Common myeloid progenitor, CD34-positive (primary cell): ENCODE data around the gene PLEKHG3.

Experiments used
- CTCF ChIA-PET: fragments of 350-600 bp; sonication (Branson Sonifier 250); formaldehyde crosslinking; loops from one replicate; lab custom pipeline; 2021; ENCODE audit warnings: antibody characterized with exemption; lab: Charles Lee
- POLR2A ChIA-PET: fragments of 350-600 bp; sonication (Branson Sonifier 250); formaldehyde crosslinking; loops from one replicate; lab custom pipeline; 2021; ENCODE audit warnings: antibody characterized with exemption; lab: Charles Lee
- DNase-seq, 3 donors: peaks; one replicate each; pipeline versions ENCODE4 v3.0.0 to v3.0.0-alpha.2; 2013
- H3K27ac ChIP-seq, 2 experiments: 1 replicate in 1 of 2; 2 replicates in 1 of 2; pipeline ENCODE4 v1.7.0; 2013; ENCODE audit warnings: inconsistent platforms in 2 of 2, low read length in 2 of 2, mild to moderate bottlenecking in 2 of 2, low read depth in 1 of 2, moderate library complexity in 1 of 2; ENCODE audit not compliant: severe bottlenecking in 2 of 2, insufficient read depth in 1 of 2, poor library complexity in 1 of 2
- H3K27me3 ChIP-seq, 5 experiments: replicated peaks in 2 of 5; 1 replicate in 3 of 5; 2 replicates in 2 of 5; pipeline versions ENCODE4 v1.6.1 to v1.7.0; 2013; ENCODE audit warnings: low read length in 4 of 5, mild to moderate bottlenecking in 2 of 5, moderate library complexity in 2 of 5, inconsistent platforms in 1 of 5; ENCODE audit not compliant: insufficient read depth in 5 of 5, control insufficient read depth in 4 of 5
- H3K36me3 ChIP-seq, 4 experiments: 1 replicate in 2 of 4; 2 replicates in 2 of 4; pipeline versions ENCODE4 v1.6.1 to v1.7.0; 2013; ENCODE audit warnings: low read length in 3 of 4, control low read depth in 1 of 4, mild to moderate bottlenecking in 1 of 4; ENCODE audit not compliant: control insufficient read depth in 4 of 4, insufficient read depth in 4 of 4
- H3K4me1 ChIP-seq, 4 experiments: 1 replicate in 3 of 4; 2 replicates in 1 of 4; pipeline versions ENCODE4 v1.6.1 to v1.7.1; 2013; ENCODE audit warnings: low read length in 3 of 4, mild to moderate bottlenecking in 3 of 4, control low read depth in 1 of 4, inconsistent platforms in 1 of 4, moderate library complexity in 1 of 4; ENCODE audit not compliant: control insufficient read depth in 4 of 4, insufficient read depth in 4 of 4; ENCODE audit errors: control extremely low read depth in 1 of 4
- H3K4me3 ChIP-seq, 7 experiments: 1 replicate in 4 of 7; 2 replicates in 3 of 7; pipeline versions ENCODE4 v1.5.1 to v1.7.0; 2013; ENCODE audit warnings: mild to moderate bottlenecking in 7 of 7, low read length in 6 of 7, moderate library complexity in 6 of 7, inconsistent platforms in 2 of 7, low read depth in 2 of 7, control low read depth in 1 of 7; ENCODE audit not compliant: insufficient read depth in 4 of 7, control insufficient read depth in 1 of 7; ENCODE audit errors: extremely low read depth in 1 of 7
- H3K9me3 ChIP-seq, 5 experiments: 1 replicate in 4 of 5; 2 replicates in 1 of 5; pipeline versions ENCODE4 v1.6.1 to v1.7.1; 2013; ENCODE audit warnings: low read length in 4 of 5, mild to moderate bottlenecking in 2 of 5, inconsistent platforms in 1 of 5, low read depth in 1 of 5, moderate library complexity in 1 of 5; ENCODE audit not compliant: control insufficient read depth in 4 of 5, insufficient read depth in 2 of 5; ENCODE audit errors: control extremely low read depth in 1 of 5
- WGBS: methylation state at CpG from one replicate; pipeline ENCODE4 v1.1.5; 2013; ENCODE audit not compliant: insufficient coverage; 5-methylcytosine and 5-hydroxymethylcytosine counted together

PLEKHG3 gene

GRCh38 chr14:64721899-64722298, 17.7 kb downstream of the PLEKHG3 start:
- Histone ChIP-seq H3K36me3 (peaks cover 0 to 6% (median 0%) of the 10 kb centered on the region in 4 experiments), H3K27ac (no peak overlapping the region), H3K27me3 (no peaks in the 10 kb centered on the region), H3K9me3 (no peaks in the 10 kb centered on the region), H3K4me1 (peaks cover 2 to 81% (median 11%) of the 10 kb centered on the region in 4 experiments), H3K4me3 (no peak overlapping the region)
- DNase-seq, result no peak
- ChIA-PET CTCF (interaction anchor here (2.0 kb wide), 1 partner anchor 10 kb away, joined by 7 read pairs; no protein-coding TSS in a partner anchor), POLR2A (no interaction called here)
- 97% methylated on average over 5 of the region's 9 CpGs for WGBS

GRCh38 chr14:64722842-64723447, 18.7 kb downstream of the PLEKHG3 start:
- Histone ChIP-seq H3K27ac (no peak overlapping the region), H3K4me3 (peak overlapping the region in 1 of 7 experiments; percentile 7), H3K27me3 (no peaks in the 10 kb centered on the region), H3K36me3 (peaks cover 0 to 12% (median 0%) of the 10 kb centered on the region in 4 experiments), H3K9me3 (no peaks in the 10 kb centered on the region), H3K4me1 (peaks cover 0 to 70% (median 6%) of the 10 kb centered on the region in 4 experiments)
- ChIA-PET CTCF (interaction anchor here (1.3 to 2.0 kb wide), 2 partner anchors 9 to 24 kb away, joined by 4 to 7 read pairs; no protein-coding TSS in a partner anchor), POLR2A (interaction anchor here (0.7 kb wide), 1 partner anchor 431 kb away, joined by 3 read pairs; no protein-coding TSS in a partner anchor)
- no peak for DNase-seq
- WGBS, result 100% methylated on average over 3 of the region's 5 CpGs

- DNase-seq, result no peak
- Histone ChIP-seq H3K36me3 (peaks cover 0 to 22% (median 0%) of the 10 kb centered on the region in 4 experiments), H3K9me3 (no peaks in the 10 kb centered on the region), H3K27me3 (no peaks in the 10 kb centered on the region), H3K4me1 (peaks cover 0 to 66% (median 5%) of the 10 kb centered on the region in 4 experiments), H3K4me3 (no peak overlapping the region), H3K27ac (no peak overlapping the region)
- WGBS, result 94% methylated on average over 10 of the region's 15 CpGs
- ChIA-PET POLR2A (interaction anchor here (0.7 kb wide), 1 partner anchor 430 kb away, joined by 3 read pairs; no protein-coding TSS in a partner anchor), CTCF (interaction anchor here (0.8 to 2.0 kb wide), 5 partner anchors 8 to 56 kb away, joined by 3 to 7 read pairs (median 4); no protein-coding TSS in a partner anchor)
Observed at GRCh38 chr14:64723691-64724577, 19.7 kb downstream of the PLEKHG3 start.

GRCh38 chr14:64724578-64724930, 20.3 kb downstream of the PLEKHG3 start:
- peaks cover 0 to 68% (median 5%) of the 10 kb centered on the region in 4 experiments for H3K4me1 ChIP-seq
- H3K36me3 ChIP-seq, result peaks cover 0 to 25% (median 0%) of the 10 kb centered on the region in 4 experiments
- CTCF ChIA-PET, result interaction anchor here (0.6 to 1.5 kb wide), 3 partner anchors 9 to 37 kb away, joined by 3 read pairs; no protein-coding TSS in a partner anchor
- H3K9me3 ChIP-seq, result no peaks in the 10 kb centered on the region
- no peak overlapping the region for H3K27ac ChIP-seq
- H3K4me3 ChIP-seq, result no peak overlapping the region
- DNase-seq, result no peak
- POLR2A ChIA-PET, result no interaction called here
- H3K27me3 ChIP-seq, result no peaks in the 10 kb centered on the region
- 100% methylated on average over 1 of the region's 1 CpG for WGBS

GRCh38 chr14:64725261-64725815, 21.1 kb downstream of the PLEKHG3 start:
- Histone ChIP-seq H3K4me3 (no peak overlapping the region), H3K4me1 (peaks cover 0 to 67% (median 5%) of the 10 kb centered on the region in 4 experiments), H3K36me3 (peaks cover 0 to 29% (median 0%) of the 10 kb centered on the region in 4 experiments), H3K27ac (no peak overlapping the region), H3K9me3 (no peaks in the 10 kb centered on the region), H3K27me3 (no peaks in the 10 kb centered on the region)
- CTCF ChIA-PET, result interaction anchor here (0.6 to 1.8 kb wide), 8 partner anchors 10 to 167 kb away, joined by 3 to 6 read pairs (median 3); no protein-coding TSS in a partner anchor
- 96% methylated on average over 2 of the region's 3 CpGs for WGBS
- POLR2A ChIA-PET, result no interaction called here
- DNase-seq, result no peak

GRCh38 chr14:64725879-64726584, 21.8 kb downstream of the PLEKHG3 start:
- POLR2A ChIA-PET, result no interaction called here
- Histone ChIP-seq H3K27me3 (no peaks in the 10 kb centered on the region), H3K36me3 (peaks cover 0 to 36% (median 0%) of the 10 kb centered on the region in 4 experiments), H3K4me1 (peaks cover 0 to 60% (median 5%) of the 10 kb centered on the region in 4 experiments), H3K9me3 (no peaks in the 10 kb centered on the region), H3K27ac (no peak overlapping the region), H3K4me3 (no peak overlapping the region)
- CTCF ChIA-PET, result interaction anchor here (1.0 to 1.8 kb wide), 5 partner anchors 24 to 166 kb away, joined by 3 to 6 read pairs (median 3); no protein-coding TSS in a partner anchor
- WGBS, result 89% methylated on average over 6 of the region's 6 CpGs
- no peak for DNase-seq
